Cerebellar nuclear complex (tissue), 1 donor: ENCODE measurements around the gene KCNMA1.
"Not testable (repeated sequence)": the region's sequence is repeated elsewhere in the genome, so short reads cannot be mapped to it uniquely, and the experiment has no call there.

Experiments
- DNase-seq, 2 experiments: peaks; one replicate each; lab custom pipeline; 2025; lab: John Stamatoyannopoulos, UW

Gene KCNMA1

GRCh38 chr10:77392851-77393250 is 244.8 kb downstream of the KCNMA1 start:
- no peak for DNase-seq

DNA sequence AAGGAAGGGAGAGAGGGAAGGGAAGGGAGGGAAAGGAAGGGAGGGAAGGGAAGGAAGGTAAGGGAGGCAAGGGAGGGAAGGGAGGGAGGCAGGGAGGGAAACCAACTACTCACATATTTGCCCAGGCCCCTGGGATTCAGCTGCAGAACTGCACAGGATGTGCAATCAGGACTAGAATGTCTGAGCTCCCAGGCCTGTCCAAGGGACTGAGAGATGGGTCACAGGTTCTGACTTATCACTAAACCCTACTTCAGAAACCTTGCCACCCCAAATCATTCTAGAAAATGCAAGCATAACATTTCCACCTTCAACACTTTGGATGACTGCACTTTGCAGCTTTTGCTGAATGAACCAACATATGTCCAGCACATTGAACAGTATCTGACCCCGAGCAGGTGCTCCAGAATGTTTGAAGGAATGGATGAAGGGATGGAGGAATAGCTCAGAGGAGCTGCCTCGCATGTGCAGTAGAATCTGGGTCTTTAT is 245.3 kb downstream of the KCNMA1 start:
- no peak for DNase-seq

GRCh38 chr10:77391605-77392235 is 245.9 kb downstream of the KCNMA1 start:
- no peak for DNase-seq

DNA sequence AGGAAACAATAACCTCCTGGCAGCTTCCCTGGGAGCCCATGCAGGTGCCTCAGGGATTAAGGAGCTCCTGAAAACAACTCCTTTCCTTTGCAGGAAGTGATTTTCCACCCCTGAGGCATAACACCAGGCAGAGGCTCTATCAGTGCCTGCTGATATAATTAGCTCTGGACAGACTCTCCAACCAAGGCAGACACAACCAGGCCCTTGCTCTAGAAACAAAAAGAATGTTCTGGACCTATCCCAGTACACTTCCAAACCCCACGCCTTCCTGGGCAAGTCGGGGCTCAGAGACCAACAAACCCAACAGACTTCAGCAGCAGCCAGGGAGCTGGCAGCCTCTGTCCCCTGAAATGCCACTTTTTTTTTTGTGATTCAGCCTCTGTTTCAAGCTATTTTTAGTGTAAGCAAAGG is 247.1 kb downstream of the KCNMA1 start:
- no peak for DNase-seq

DNA sequence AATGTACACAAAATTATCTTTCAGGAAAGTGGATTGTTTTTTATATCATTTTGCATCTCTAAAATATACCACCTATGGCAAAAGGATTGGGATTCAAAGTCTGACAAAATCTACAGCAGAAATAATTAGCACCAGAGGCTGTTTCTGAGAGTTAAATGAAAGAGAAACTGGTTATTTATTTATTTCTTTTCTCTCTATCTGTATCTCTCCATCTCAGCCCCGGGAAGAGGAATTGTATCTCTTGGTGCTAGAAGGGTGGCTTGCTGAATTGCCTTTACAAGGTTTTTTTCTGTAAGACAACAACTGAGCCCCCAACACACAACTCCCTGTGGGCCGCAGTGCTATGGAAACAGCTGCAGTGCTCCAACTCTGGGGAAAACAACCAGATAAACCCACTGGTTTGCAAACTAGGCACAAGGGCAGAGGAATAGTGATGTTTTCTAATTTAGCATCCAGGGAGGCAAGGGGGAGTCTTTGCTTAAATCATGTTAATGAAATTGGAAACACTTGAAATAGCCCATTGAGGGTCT is 249.0 kb downstream of the KCNMA1 start:
- DNase-seq, result no peak

DNA sequence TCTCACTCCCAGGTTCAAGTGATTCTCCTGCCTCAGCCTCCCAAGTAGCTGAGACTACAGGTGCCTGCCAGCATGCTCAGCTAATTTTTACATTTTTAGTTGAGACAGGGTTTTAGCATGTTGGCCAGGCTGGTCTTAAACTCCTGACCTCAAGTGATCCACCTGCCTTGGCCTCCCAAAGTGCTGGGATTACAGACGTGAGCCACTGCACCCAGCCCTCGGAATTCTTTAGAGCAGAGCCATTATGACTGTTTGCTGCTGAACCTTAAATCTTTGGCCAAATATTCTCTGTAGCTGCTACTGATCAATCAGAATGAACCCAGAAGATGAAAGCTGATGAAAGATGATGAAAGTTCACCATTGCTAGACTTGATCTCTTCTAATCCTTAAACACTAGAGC is 249.9 kb downstream of the KCNMA1 start:
- not testable (repeated sequence) for DNase-seq

DNA sequence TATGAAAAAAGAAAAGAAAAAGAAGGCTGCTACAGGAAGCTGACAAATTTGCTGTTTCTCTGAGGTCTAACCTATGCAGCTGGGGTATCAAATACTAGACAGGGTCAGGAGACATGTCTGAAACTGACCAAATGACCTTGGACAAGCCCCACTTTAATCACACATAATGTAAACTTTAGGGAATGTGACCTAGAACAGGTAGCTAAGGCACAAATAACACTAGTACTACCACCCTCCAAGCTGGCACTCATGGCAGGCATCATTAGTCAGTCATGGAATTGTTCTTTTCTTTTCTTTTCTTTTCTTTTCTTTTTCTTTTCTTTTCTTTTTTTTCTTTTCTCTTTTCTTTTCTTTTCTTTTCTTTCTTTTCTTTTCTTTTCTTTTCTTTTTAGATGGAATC is 250.4 kb downstream of the KCNMA1 start:
- DNase-seq, result no peak

GRCh38 chr10:77386838-77387237 is 250.8 kb downstream of the KCNMA1 start:
- DNase-seq, result no peak

GRCh38 chr10:77386365-77386764 is 251.2 kb downstream of the KCNMA1 start:
- no peak for DNase-seq

GRCh38 chr10:77385315-77385714 is 252.3 kb downstream of the KCNMA1 start:
- no peak for DNase-seq

- DNase-seq, result no peak
These were observed 253.6 kb downstream of the KCNMA1 start for GRCh38 chr10:77383861-77384553.

GRCh38 chr10:77381750-77382149 is 255.9 kb downstream of the KCNMA1 start:
- DNase-seq, result no peak

- DNase-seq, result no peak
These were observed 256.9 kb downstream of the KCNMA1 start for GRCh38 chr10:77380723-77381122.

DNA sequence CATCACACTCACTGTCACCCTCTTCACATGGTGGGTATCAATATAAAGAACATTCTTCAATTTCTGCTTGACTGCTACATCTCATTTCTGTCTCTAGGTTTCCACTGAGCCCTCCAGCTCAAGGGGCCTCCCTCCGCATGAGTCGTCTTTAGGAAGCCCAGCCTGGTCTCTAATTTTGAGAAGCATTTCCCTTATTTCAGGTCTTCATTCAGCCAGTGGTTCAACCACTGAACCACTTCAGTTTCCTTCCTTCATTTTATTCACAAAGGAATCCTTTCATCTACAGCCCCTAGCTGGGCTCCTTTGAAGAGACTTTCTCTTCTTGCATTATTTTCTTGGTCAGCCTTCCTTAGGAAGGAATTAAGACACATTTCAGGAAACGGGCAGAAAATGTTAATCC is 257.4 kb downstream of the KCNMA1 start:
- no peak for DNase-seq

GRCh38 chr10:77378366-77379349 is 258.9 kb downstream of the KCNMA1 start:
- DNase-seq, result no peak

- DNase-seq, result no peak
These were observed 259.8 kb downstream of the KCNMA1 start for GRCh38 chr10:77377678-77378352.

- DNase-seq, result no peak
These were observed 260.6 kb downstream of the KCNMA1 start for GRCh38 chr10:77377034-77377433.

- no peak for DNase-seq
These were observed 263.4 kb downstream of the KCNMA1 start for GRCh38 chr10:77374189-77374656.

- no peak for DNase-seq
These were observed 265.5 kb downstream of the KCNMA1 start for GRCh38 chr10:77371848-77372799.

DNA sequence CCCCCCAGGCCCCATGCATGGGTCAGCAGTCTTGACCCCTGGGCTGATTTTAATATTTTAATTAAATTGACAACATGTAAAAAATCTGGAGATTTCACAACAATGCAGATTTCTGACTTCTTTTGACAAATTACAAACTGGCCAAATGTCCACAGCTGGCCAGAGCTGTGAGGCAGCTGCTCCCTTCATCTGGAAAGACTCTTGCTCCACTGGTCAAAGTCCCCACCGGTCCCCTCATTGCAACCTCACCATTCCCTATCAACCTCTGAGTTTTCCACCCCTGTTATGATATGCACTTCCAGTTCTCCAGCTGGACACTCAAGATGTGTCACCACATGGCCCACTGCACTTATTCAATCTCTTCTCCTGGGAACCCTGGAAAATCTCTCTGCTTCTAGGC is 266.2 kb downstream of the KCNMA1 start:
- no peak for DNase-seq
